WTC11 (cell line): Measurements from ENCODE around the gene GRM1.

Experiments used
- CTCF ChIP-seq: fragments of 200-600 bp; IDR thresholded peaks from 2 replicates; pipeline ENCODE4 v1.8.0; 2022; ENCODE audit warnings: antibody characterized with exemption
- MAX ChIP-seq: sonication (generic); formaldehyde crosslinking; IDR thresholded peaks from 2 replicates; pipeline ENCODE4 v1.8.0; 2022; ENCODE audit warnings: mild to moderate bottlenecking, missing genetic modification reagents
- MXD4 ChIP-seq: fragments of 250-450 bp; sonication (Bioruptor Pico); IDR thresholded peaks from 2 replicates; pipeline ENCODE4 v1.8.0; 2021; ENCODE audit warnings: mild to moderate bottlenecking, moderate library complexity, borderline replicate concordance
- MYBL2 ChIP-seq: sonication (generic); formaldehyde crosslinking; IDR thresholded peaks from 2 replicates; pipeline ENCODE4 v1.8.1; 2023; ENCODE audit warnings: mild to moderate bottlenecking, moderate library complexity, missing genetic modification reagents
- NFE2L1 ChIP-seq: sonication (generic); formaldehyde crosslinking; IDR thresholded peaks from 2 replicates; pipeline ENCODE4 v1.8.1; 2023; ENCODE audit warnings: missing genetic modification reagents
- NFYB ChIP-seq: sonication (generic); formaldehyde crosslinking; conservative IDR thresholded peaks from 2 replicates; pipeline ENCODE4 v1.8.0; 2022; ENCODE audit warnings: low read depth, missing genetic modification reagents
- PRDM15 ChIP-seq: sonication (generic); formaldehyde crosslinking; IDR thresholded peaks from 2 replicates; pipeline ENCODE4 v1.8.0; 2022; ENCODE audit warnings: missing genetic modification reagents
- TF ChIP-seq, protein P1 (sequence below): sonication (generic); formaldehyde crosslinking; IDR thresholded peaks from 2 replicates; pipeline ENCODE4 v1.8.0; 2023; ENCODE audit warnings: mild to moderate bottlenecking, missing genetic modification reagents
- TF ChIP-seq, protein P2 (sequence below): sonication (generic); formaldehyde crosslinking; IDR thresholded peaks from 2 replicates; pipeline ENCODE4 v1.8.0; 2022; ENCODE audit warnings: mild to moderate bottlenecking, missing genetic modification reagents
- TF ChIP-seq, protein P3 (sequence below): sonication (generic); formaldehyde crosslinking; IDR thresholded peaks from 2 replicates; pipeline ENCODE4 v1.8.1; 2022; ENCODE audit warnings: mild to moderate bottlenecking, moderate library complexity, missing genetic modification reagents
- TF ChIP-seq, protein P4 (sequence below): sonication (generic); formaldehyde crosslinking; IDR thresholded peaks from 2 replicates; pipeline ENCODE4 v1.8.1; 2023; ENCODE audit warnings: mild to moderate bottlenecking, missing genetic modification reagents, moderate library complexity

- TF ChIP-seq CTCF (no peak), NFYB (CRISPR knock-in tag) (no peak), PRDM15 (CRISPR knock-in tag) (no peak), NFE2L1 (CRISPR knock-in tag) (no peak), MYBL2 (CRISPR knock-in tag) (no peak), MXD4 (CRISPR knock-in tag) (no peak), MAX (CRISPR knock-in tag) (no peak)
- TF ChIP-seq, protein P1, sequence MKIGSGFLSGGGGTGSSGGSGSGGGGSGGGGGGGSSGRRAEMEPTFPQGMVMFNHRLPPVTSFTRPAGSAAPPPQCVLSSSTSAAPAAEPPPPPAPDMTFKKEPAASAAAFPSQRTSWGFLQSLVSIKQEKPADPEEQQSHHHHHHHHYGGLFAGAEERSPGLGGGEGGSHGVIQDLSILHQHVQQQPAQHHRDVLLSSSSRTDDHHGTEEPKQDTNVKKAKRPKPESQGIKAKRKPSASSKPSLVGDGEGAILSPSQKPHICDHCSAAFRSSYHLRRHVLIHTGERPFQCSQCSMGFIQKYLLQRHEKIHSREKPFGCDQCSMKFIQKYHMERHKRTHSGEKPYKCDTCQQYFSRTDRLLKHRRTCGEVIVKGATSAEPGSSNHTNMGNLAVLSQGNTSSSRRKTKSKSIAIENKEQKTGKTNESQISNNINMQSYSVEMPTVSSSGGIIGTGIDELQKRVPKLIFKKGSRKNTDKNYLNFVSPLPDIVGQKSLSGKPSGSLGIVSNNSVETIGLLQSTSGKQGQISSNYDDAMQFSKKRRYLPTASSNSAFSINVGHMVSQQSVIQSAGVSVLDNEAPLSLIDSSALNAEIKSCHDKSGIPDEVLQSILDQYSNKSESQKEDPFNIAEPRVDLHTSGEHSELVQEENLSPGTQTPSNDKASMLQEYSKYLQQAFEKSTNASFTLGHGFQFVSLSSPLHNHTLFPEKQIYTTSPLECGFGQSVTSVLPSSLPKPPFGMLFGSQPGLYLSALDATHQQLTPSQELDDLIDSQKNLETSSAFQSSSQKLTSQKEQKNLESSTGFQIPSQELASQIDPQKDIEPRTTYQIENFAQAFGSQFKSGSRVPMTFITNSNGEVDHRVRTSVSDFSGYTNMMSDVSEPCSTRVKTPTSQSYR (CRISPR knock-in tag), result no peak
- TF ChIP-seq, protein P2, sequence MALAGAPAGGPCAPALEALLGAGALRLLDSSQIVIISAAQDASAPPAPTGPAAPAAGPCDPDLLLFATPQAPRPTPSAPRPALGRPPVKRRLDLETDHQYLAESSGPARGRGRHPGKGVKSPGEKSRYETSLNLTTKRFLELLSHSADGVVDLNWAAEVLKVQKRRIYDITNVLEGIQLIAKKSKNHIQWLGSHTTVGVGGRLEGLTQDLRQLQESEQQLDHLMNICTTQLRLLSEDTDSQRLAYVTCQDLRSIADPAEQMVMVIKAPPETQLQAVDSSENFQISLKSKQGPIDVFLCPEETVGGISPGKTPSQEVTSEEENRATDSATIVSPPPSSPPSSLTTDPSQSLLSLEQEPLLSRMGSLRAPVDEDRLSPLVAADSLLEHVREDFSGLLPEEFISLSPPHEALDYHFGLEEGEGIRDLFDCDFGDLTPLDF (CRISPR knock-in tag), result no peak
- TF ChIP-seq, protein P3, sequence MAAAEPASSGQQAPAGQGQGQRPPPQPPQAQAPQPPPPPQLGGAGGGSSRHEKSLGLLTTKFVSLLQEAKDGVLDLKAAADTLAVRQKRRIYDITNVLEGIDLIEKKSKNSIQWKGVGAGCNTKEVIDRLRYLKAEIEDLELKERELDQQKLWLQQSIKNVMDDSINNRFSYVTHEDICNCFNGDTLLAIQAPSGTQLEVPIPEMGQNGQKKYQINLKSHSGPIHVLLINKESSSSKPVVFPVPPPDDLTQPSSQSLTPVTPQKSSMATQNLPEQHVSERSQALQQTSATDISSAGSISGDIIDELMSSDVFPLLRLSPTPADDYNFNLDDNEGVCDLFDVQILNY (CRISPR knock-in tag), result no peak
- TF ChIP-seq, protein P4, sequence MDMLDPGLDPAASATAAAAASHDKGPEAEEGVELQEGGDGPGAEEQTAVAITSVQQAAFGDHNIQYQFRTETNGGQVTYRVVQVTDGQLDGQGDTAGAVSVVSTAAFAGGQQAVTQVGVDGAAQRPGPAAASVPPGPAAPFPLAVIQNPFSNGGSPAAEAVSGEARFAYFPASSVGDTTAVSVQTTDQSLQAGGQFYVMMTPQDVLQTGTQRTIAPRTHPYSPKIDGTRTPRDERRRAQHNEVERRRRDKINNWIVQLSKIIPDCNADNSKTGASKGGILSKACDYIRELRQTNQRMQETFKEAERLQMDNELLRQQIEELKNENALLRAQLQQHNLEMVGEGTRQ (CRISPR knock-in tag), result no peak
Observed at GRCh38 chr6:146123616-146124015, 94.8 kb downstream of the GRM1 start.
